Suprapubic skin (tissue), 4 donors: ENCODE results near the gene VCAN.

Experiments
- CTCF ChIP-seq, 2 donors: fragments of 200-600 bp in 1 of 2; fragments of 450-650 bp in 1 of 2; sonication (generic) in 1 of 2; IDR thresholded peaks; one replicate each; pipeline ENCODE4 v1.5.1; 2016 to 2019; ENCODE audit warnings: antibody characterized with exemption in 2 of 2, mild to moderate bottlenecking in 1 of 2, moderate library complexity in 1 of 2
- EP300 ChIP-seq: sonication (generic); formaldehyde crosslinking; IDR thresholded peaks from one replicate; pipeline ENCODE4 v1.6.1; 2017; ENCODE audit warnings: antibody characterized with exemption
- POLR2A ChIP-seq, 2 donors: fragments of 450-650 bp; IDR thresholded peaks; one replicate each; pipeline ENCODE4 v1.6.1; 2017; ENCODE audit warnings: antibody characterized with exemption in 2 of 2, mild to moderate bottlenecking in 2 of 2, moderate library complexity in 2 of 2
- POLR2AphosphoS5 ChIP-seq, 3 donors: sonication (generic); formaldehyde crosslinking; IDR thresholded peaks; one replicate each; pipeline ENCODE4 v1.6.1; 2017; ENCODE audit warnings: antibody characterized with exemption in 3 of 3

DNA sequence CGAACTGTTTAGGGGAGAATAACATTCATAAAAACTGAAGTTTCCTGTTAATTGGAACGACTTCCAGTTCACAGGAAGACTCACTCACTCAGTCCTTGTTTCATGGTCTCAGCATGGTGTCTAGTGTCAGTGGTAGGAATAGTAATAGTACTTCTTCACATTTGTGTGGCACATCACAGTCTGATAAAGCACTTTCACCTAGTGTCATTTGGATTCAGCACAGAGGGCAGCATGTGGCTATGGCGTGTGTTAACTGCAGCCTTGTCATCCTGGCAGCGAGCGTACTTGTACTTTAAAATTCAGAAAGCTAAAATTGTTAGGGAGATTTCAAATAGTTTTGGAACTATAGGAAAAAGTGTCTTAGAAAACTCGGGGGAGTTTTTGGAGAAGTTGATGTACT is 72.4 kb downstream of the VCAN start:
- TF ChIP-seq CTCF (IDR thresholded peaks at IDR 0.05) (no peak), POLR2AphosphoS5 (IDR thresholded peaks at IDR 0.05) (no peak), EP300 (no peak), POLR2A (IDR thresholded peaks at IDR 0.05) (no peak)
